ENCODE results near the gene PGAP3. TPM values are rescaled to one million over a fixed set of nuclear protein-coding genes. Genes with fewer than 3 reads are reported as not detected.

The PGAP3 gene
- total and polyA plus RNA-seq, 12 donors = 9.2 to 18.2 (median 13.8) TPM

DNA sequence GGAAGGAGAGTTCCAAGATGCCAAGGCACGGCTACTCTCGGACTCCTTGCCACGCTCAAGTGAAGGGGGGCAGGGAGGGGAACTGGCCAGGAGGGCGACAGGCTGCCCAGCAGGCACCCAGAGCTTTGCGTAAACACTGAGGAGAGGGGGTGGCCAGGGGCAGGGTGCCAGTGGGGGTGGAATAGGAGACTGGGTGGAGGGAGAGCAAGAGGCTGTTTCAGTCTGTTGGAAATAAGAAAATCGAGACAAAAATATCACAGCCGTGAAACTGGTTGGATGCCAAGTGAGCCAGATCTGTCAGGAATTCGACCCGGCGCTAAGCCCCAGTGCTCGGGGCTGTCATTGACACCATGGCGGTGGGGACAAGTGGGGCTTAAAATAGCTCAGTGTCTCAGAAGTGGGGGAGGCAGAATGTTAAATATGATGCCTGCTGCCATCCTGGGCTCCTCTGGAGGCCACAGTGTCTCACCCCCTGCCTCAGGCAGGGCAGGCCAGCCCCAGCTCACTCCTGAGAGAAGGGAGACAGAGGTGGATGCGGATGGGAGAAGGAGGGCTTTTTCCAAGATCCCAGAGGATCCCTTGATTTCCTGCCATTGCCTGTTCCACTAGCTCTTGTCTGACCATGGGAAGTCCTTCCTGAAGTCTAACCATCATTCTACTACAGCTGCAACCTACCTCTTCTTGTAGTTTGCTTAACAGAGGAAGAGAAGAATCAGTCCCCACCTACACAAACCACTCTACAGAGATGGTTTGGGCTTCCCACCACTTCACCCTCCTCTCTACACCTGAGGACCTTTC, 10.1 kb downstream of the PGAP3 start:
- Histone ChIP-seq H3K4me1 (peaks cover 36 to 71% (median 56%) of the 10 kb centered on the region in 9 donors), H3K27ac (peak overlapping the region; percentile 61 to 95 (median 89)), H3K36me3 (peaks cover 0 to 23% (median 0%) of the 10 kb centered on the region in 9 donors), H3K9me3 (no peaks in the 10 kb centered on the region), H3K4me3 (no peak overlapping the region), H3K27me3 (no peaks in the 10 kb centered on the region)
- intact Hi-C loops (cut with DNase I) = loop anchor here in 1 of 10 donors (10.0 kb wide), 1 partner anchor 53 kb away; the partner anchor contains the start of gene PPP1R1B
- DNase-seq = peak; percentile 80 to 82
- 40 to 50% methylated on average over 13 of the region's 13 CpGs for WGBS, 2 donors
- TF ChIP-seq, protein P1, sequence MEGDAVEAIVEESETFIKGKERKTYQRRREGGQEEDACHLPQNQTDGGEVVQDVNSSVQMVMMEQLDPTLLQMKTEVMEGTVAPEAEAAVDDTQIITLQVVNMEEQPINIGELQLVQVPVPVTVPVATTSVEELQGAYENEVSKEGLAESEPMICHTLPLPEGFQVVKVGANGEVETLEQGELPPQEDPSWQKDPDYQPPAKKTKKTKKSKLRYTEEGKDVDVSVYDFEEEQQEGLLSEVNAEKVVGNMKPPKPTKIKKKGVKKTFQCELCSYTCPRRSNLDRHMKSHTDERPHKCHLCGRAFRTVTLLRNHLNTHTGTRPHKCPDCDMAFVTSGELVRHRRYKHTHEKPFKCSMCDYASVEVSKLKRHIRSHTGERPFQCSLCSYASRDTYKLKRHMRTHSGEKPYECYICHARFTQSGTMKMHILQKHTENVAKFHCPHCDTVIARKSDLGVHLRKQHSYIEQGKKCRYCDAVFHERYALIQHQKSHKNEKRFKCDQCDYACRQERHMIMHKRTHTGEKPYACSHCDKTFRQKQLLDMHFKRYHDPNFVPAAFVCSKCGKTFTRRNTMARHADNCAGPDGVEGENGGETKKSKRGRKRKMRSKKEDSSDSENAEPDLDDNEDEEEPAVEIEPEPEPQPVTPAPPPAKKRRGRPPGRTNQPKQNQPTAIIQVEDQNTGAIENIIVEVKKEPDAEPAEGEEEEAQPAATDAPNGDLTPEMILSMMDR (IDR thresholded peaks at IDR 0.05) = no peak
- ATAC-seq = peak; percentile 60 to 84 (median 78)

- Histone ChIP-seq H3K36me3 (peaks cover 0 to 23% (median 0%) of the 10 kb centered on the region in 9 donors), H3K4me3 (no peak overlapping the region), H3K27me3 (no peaks in the 10 kb centered on the region), H3K27ac (peak overlapping the region; percentile 61 to 95 (median 88)), H3K9me3 (no peaks in the 10 kb centered on the region), H3K4me1 (peaks cover 39 to 77% (median 60%) of the 10 kb centered on the region in 9 donors)
- no peak for ATAC-seq
- intact Hi-C loops (cut with DNase I) = loop anchor here in 1 of 10 donors (10.0 kb wide), 1 partner anchor 52 kb away; the partner anchor contains the start of gene PPP1R1B
- no peak for DNase-seq
- TF ChIP-seq, protein P1 (IDR thresholded peaks at IDR 0.05) = no peak
- 50 to 66% methylated on average over 8 of the region's 8 CpGs for WGBS, 2 donors
Observed at GRCh38 chr17:39677072-39677471, 10.8 kb downstream of the PGAP3 start.

GRCh38 chr17:39676198-39676819, 11.5 kb downstream of the PGAP3 start:
- WGBS, 2 donors = 24 to 30% methylated on average over 7 of the region's 7 CpGs
- TF ChIP-seq, protein P1 (IDR thresholded peaks at IDR 0.05) = no peak
- H3K9me3 ChIP-seq = no peaks in the 10 kb centered on the region
- peaks cover 42 to 85% (median 65%) of the 10 kb centered on the region in 9 donors for H3K4me1 ChIP-seq
- DNase-seq = peak; percentile 69 to 78
- peak overlapping the region; percentile 61 to 95 (median 88) for H3K27ac ChIP-seq
- intact Hi-C loops (cut with DNase I) = loop anchor here in 1 of 10 donors (10.0 kb wide), 1 partner anchor 52 kb away; the partner anchor contains the start of gene PPP1R1B
- H3K27me3 ChIP-seq = peaks cover 0 to 3% (median 0%) of the 10 kb centered on the region in 7 donors
- H3K4me3 ChIP-seq = no peak overlapping the region
- peaks cover 0 to 16% (median 0%) of the 10 kb centered on the region in 9 donors for H3K36me3 ChIP-seq
- ATAC-seq = peak; percentile 9 to 48 (median 34)

DNA sequence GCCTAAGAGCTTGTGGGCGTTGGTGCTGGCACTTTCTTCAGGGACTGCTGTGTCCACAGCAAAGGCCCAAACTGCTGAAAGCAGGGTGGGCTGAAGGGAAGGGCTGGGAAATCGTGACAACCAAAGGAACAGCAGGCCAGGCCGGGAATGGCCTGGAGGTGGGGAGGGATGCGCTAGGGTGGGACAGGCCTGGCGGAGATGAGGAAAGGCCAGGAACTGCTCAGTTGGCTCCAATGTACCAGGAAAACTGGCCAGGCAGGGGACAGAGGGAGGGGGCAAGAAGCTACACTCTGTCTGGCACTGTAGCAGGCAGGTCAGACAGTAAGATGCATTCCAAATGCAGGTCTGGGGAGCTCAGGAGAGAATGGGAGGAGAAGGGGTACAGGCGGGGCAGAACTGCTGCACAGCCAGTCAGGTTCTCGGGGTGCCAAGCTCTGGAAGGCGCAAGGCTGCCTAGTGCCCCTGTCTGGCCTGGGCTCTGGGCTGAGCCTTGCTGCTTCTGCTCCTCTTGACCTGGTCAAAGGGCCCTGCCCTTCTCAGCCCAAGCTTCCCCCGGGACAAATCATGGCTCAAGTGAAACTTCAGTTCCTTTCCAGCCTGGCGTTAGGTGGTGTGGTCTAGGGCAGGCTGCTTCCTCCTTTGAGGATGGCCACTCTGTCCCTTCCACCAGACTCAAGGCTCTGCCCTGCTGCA, 12.3 kb downstream of the PGAP3 start:
- Histone ChIP-seq H3K4me1 (peaks cover 47 to 88% (median 73%) of the 10 kb centered on the region in 9 donors), H3K4me3 (no peak overlapping the region), H3K27me3 (peaks cover 0 to 9% (median 0%) of the 10 kb centered on the region in 7 donors), H3K9me3 (no peaks in the 10 kb centered on the region), H3K36me3 (peaks cover 0 to 9% (median 0%) of the 10 kb centered on the region in 9 donors), H3K27ac (peak overlapping the region; percentile 61 to 95 (median 88))
- intact Hi-C loops (cut with DNase I) = loop anchor here in 1 of 10 donors (10.0 kb wide), 1 partner anchor 51 kb away; the partner anchor contains the start of gene PPP1R1B
- TF ChIP-seq, protein P1 (IDR thresholded peaks at IDR 0.05) = no peak
- 61 to 66% methylated on average over 10 of the region's 10 CpGs for WGBS, 2 donors
- ATAC-seq (no peak), DNase-seq (no peak)

Measured in heart right ventricle (tissue), 16 donors.